Activated T-cell treated with anti-CD3 and anti-CD28 coated beads, Interleukin-2, amount 50 U/mL, for 4 hours (primary cell): ENCODE results near the gene LHFPL2. TPM values are rescaled to one million over a fixed set of nuclear protein-coding genes. Genes with fewer than 3 reads are reported as not detected.
"Not testable (repeated sequence)": the region's sequence is repeated elsewhere in the genome, so short reads cannot be mapped to it uniquely, and the experiment has no call there.

Experiments used
- ATAC-seq, 2 donors: fragments of 200-7000 bp; cut with Tn5 transposase; one replicate each; pipeline ENCODE4 v1.10.0; 2021
- DNase-seq: peaks from one replicate; pipeline ENCODE4 v3.0.0-alpha.2; 2020
- H3K27me3 Mint-ChIP-seq: one replicate; pipeline ENCODE4 v1.8.0; 2021; ENCODE audit warnings: low read depth, mixed read lengths
- H3K36me3 Mint-ChIP-seq: one replicate; pipeline ENCODE4 v1.8.0; 2022; ENCODE audit warnings: mixed read lengths; ENCODE audit not compliant: insufficient read depth
- H3K4me1 Mint-ChIP-seq: one replicate; pipeline ENCODE4 v1.8.0; 2021; ENCODE audit warnings: low read depth, mixed read lengths
- H3K4me3 Mint-ChIP-seq: one replicate; pipeline ENCODE4 v1.8.0; 2021; ENCODE audit warnings: mild to moderate bottlenecking, moderate library complexity, mixed read lengths
- H3K9me3 Mint-ChIP-seq: one replicate; pipeline ENCODE4 v1.8.0; 2021; ENCODE audit warnings: mixed read lengths
- total RNA-seq, 3 donors: library from RNA; stranded (reverse); gene quantifications; one replicate each; pipeline ENCODE4 v1.2.1, GENCODE V29; 2021

The LHFPL2 gene
- under 1 TPM; 0.22 to 0.69 (median 0.23) TPM for total RNA-seq

- DNase-seq: no peak
- peak; percentile 69 to 70 for ATAC-seq
- no peaks in the 10 kb centered on the region for H3K36me3 Mint-ChIP-seq
- peaks cover 41% of the 10 kb centered on the region for H3K27me3 Mint-ChIP-seq
- H3K4me3 Mint-ChIP-seq: peak within 1 kb of the TSS; percentile 68
- H3K4me1 Mint-ChIP-seq: peaks cover 11% of the 10 kb centered on the region
- H3K9me3 Mint-ChIP-seq: no peaks in the 10 kb centered on the region
Measured at GRCh38 chr5:78648359-78649210, at the start of gene LHFPL2. Gene LHFPL2, minus strand, starts transcription at chr5:78648772. Its CDS starts 138,559 bp downstream, at chr5:78510213.

DNA sequence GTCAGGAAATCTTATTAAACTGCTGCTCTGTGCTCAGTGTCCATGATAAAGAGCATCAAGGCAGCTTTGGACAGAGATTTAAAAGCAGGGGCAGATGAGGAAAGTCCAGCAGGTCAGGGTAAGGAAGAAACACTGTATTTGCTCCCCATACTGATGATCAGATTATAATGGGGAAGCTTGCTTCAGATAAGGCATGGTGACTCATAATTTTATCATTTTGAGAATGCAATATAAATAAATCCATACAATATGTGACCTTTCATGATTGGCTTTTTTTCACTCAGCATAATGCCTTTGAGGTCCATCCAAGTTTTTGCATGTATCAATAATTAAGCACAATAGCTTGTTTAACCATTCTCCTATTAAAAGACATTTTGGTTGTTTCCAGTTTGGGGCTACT is 48.1 kb upstream of the LHFPL2 start:
- peaks cover 2% of the 10 kb centered on the region for H3K27me3 Mint-ChIP-seq
- DNase-seq (no peak), ATAC-seq (no peak)
- no peaks in the 10 kb centered on the region for H3K4me1 Mint-ChIP-seq
- H3K36me3 Mint-ChIP-seq: no peaks in the 10 kb centered on the region
- peaks cover 6% of the 10 kb centered on the region for H3K9me3 Mint-ChIP-seq
- H3K4me3 Mint-ChIP-seq: no peak overlapping the region

GRCh38 chr5:78696052-78696451 is 47.5 kb upstream of the LHFPL2 start:
- H3K4me3 Mint-ChIP-seq, ATAC-seq, H3K36me3 Mint-ChIP-seq, H3K9me3 Mint-ChIP-seq, H3K27me3 Mint-ChIP-seq, H3K4me1 Mint-ChIP-seq, DNase-seq: not testable (repeated sequence)

DNA sequence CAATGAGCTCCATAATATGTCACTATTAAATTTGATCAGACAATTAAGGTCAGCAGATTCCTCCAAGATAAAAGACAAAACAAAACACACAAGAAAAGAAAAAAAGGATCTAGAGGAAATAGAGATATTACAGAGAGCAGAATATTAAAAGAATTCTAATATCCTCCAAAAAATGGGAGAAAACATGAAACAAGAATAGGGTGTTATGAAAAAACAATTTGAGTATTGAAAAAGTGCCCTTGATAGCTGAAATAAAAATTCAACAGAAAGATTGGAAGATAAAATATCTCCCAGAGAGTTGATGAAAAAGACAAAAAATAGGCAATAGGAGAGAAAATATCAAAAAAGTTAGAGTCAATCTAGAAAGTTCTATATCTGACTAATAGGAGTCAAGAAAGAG is 44.8 kb upstream of the LHFPL2 start:
- ATAC-seq (no peak), DNase-seq (no peak)
- peaks cover 6% of the 10 kb centered on the region for H3K9me3 Mint-ChIP-seq
- H3K4me1 Mint-ChIP-seq: no peaks in the 10 kb centered on the region
- peaks cover 2% of the 10 kb centered on the region for H3K27me3 Mint-ChIP-seq
- no peak overlapping the region for H3K4me3 Mint-ChIP-seq
- H3K36me3 Mint-ChIP-seq: no peaks in the 10 kb centered on the region

- H3K36me3 Mint-ChIP-seq: no peaks in the 10 kb centered on the region
- H3K9me3 Mint-ChIP-seq: peaks cover 10% of the 10 kb centered on the region
- DNase-seq (no peak), ATAC-seq (no peak)
- H3K27me3 Mint-ChIP-seq: peaks cover 2% of the 10 kb centered on the region
- H3K4me3 Mint-ChIP-seq: no peak overlapping the region
- H3K4me1 Mint-ChIP-seq: no peaks in the 10 kb centered on the region
Measured at GRCh38 chr5:78691084-78691960, 42.8 kb upstream of the LHFPL2 start.

GRCh38 chr5:78690253-78690972 is 41.8 kb upstream of the LHFPL2 start:
- ATAC-seq (no peak), DNase-seq (no peak)
- H3K27me3 Mint-ChIP-seq: peaks cover 2% of the 10 kb centered on the region
- peaks cover 10% of the 10 kb centered on the region for H3K9me3 Mint-ChIP-seq
- no peaks in the 10 kb centered on the region for H3K36me3 Mint-ChIP-seq
- H3K4me1 Mint-ChIP-seq: no peaks in the 10 kb centered on the region
- H3K4me3 Mint-ChIP-seq: no peak overlapping the region

DNA sequence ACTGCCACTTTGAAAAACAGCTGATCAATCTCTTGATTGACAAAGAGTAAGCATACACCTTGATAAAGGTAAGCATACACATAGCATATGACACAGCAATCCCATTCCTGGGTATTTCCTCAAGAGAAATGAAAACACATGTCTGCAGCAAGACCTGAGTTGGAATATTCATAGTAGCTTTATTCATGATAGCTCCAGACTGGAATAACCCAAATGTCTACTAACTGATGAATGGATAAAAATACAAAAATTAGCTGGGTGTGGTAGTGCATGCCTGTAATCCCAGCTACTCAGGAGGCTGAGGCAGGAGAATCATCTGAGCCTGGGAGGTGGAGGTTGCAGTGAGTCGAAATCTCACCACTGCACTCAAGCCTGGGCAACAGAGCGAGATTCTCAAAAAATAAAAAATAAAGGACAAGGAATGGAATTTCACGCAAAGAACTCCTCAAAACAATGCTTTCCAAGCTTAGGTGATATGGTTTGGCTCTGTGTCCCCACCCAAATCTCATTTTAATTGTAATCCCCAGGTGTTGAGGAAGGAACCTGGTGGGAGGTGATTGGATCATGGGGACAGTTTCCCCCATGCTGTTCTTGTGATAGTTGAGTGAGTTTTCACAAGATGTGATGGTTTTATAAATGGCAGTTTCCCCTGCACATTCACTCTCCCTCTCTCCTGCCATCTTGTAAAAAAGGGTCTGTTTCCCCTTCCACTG is 41.1 kb upstream of the LHFPL2 start:
- peaks cover 2% of the 10 kb centered on the region for H3K27me3 Mint-ChIP-seq
- DNase-seq: no peak
- H3K36me3 Mint-ChIP-seq: no peaks in the 10 kb centered on the region
- peaks cover 10% of the 10 kb centered on the region for H3K9me3 Mint-ChIP-seq
- no peak overlapping the region for H3K4me3 Mint-ChIP-seq
- no peak for ATAC-seq
- no peaks in the 10 kb centered on the region for H3K4me1 Mint-ChIP-seq

GRCh38 chr5:78687514-78687913 is 38.9 kb upstream of the LHFPL2 start:
- not testable (repeated sequence) for H3K36me3 Mint-ChIP-seq, DNase-seq, H3K9me3 Mint-ChIP-seq, H3K4me1 Mint-ChIP-seq, ATAC-seq, H3K4me3 Mint-ChIP-seq
- peaks cover 13% of the 10 kb centered on the region for H3K27me3 Mint-ChIP-seq

DNA sequence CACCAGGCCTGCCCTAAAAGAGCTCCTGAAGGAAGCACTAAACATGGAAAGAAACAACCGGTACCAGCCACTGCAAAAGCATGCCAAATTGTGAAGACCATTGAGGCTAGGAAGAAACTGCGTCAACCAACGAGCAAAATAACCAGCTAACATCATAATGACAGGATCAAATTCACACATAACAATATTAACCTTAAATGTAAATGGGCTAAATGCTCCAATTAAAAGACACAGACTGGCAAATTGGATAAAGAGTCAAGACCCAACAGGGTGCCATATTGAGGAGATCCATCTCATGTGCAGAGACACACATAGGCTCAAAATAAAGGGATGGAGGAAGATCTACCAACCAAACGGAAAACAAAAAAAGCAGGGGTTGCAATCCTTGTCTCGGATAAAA is 35.3 kb upstream of the LHFPL2 start:
- ATAC-seq, H3K36me3 Mint-ChIP-seq, H3K4me1 Mint-ChIP-seq, H3K4me3 Mint-ChIP-seq, DNase-seq, H3K9me3 Mint-ChIP-seq: not testable (repeated sequence)
- peaks cover 15% of the 10 kb centered on the region for H3K27me3 Mint-ChIP-seq

DNA sequence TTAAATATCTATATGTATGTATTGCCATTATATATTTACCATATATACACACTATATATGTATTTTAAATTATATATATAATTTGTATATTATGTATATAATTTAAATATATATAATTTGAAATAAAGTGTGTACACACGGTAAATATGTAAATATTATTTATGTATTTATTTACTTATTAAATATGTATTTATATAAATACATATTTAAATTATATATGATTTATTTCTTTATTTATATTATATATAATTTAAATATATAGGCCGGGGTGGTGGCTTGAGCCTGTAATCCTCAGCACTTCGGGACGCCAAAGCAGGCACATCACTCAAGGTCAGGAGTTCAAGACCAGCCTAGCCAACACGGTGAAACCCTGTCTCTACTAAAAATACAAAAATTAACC is 31.3 kb upstream of the LHFPL2 start:
- H3K4me1 Mint-ChIP-seq: no peaks in the 10 kb centered on the region
- DNase-seq: no peak

GRCh38 chr5:78677777-78678668 is 29.5 kb upstream of the LHFPL2 start:
- Mint-ChIP-seq H3K36me3 (no peaks in the 10 kb centered on the region), H3K4me3 (no peak overlapping the region), H3K9me3 (no peaks in the 10 kb centered on the region), H3K4me1 (no peaks in the 10 kb centered on the region), H3K27me3 (peaks cover 11% of the 10 kb centered on the region)
- no peak for ATAC-seq
- DNase-seq: no peak

More for the DNA sequence above, 31.3 kb upstream of the LHFPL2 start:
- H3K27me3 Mint-ChIP-seq: peaks cover 15% of the 10 kb centered on the region
- H3K9me3 Mint-ChIP-seq: no peaks in the 10 kb centered on the region
- ATAC-seq: no peak
- H3K4me3 Mint-ChIP-seq: no peak overlapping the region
- H3K36me3 Mint-ChIP-seq: no peaks in the 10 kb centered on the region

DNA sequence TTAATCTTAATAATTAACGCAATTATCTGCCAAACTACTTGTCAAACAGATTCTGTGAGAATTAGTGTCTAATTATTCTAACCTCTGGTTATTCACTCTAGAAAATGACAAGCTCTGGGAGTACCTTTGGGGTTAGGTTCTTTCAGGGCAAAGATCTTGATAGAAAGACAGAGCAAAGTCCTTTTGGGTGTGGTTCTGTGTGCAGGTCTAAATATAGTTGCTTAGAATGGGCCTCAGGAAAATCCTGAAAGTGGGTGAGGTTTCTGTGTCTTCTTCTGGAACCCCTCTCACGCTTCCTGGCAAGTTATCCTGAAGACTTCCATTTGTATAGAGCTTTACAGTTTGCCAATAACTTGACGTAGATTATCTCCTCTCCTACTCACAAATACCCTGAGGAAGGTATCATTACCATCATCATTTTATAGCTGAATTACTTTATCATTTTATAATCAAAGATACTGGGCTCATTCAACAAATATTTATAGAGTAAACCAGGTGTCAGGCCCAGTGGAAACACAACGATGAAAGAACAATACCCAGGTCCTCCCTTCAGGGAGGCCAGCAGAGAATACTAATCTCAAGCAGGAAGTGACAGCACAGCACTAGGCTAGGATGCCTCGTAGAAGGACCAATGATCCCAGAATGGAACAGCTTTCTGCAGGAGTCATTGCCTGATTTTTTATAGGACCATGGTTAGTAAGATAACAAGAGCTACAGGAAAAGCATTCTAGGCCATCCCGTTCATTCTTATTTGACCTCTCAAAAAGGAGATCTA is 27.6 kb upstream of the LHFPL2 start:
- no peak for ATAC-seq
- Mint-ChIP-seq H3K4me1 (no peaks in the 10 kb centered on the region), H3K36me3 (no peaks in the 10 kb centered on the region), H3K4me3 (no peak overlapping the region), H3K27me3 (peaks cover 7% of the 10 kb centered on the region), H3K9me3 (no peaks in the 10 kb centered on the region)
- no peak for DNase-seq
